K562 (cell line): ENCODE measurements around the gene MYH6. TPM values are rescaled to one million over a fixed set of nuclear protein-coding genes. Genes with fewer than 3 reads are reported as not detected.

Experiments
- ATAC-seq: fragments of 200-7000 bp; cut with Tn5 transposase; 3 replicates; pipeline ENCODE4 v1.9.1; 2020; ENCODE audit warnings: moderate library complexity
- BruUV-seq: library from RNA; stranded (reverse); fragments of 400-500 nt; replicated peaks from 2 replicates; lab custom pipeline; 2021; lab: Mats Ljungman, UMichigan
- CTCF ChIA-PET: fragments of 300-600 bp; formaldehyde crosslinking; extraction: SDS; loops from one replicate; lab custom pipeline; 2021; ENCODE audit warnings: low intra/inter-chr PET ratio; lab: Yijun Ruan, JAX
- POLR2A ChIA-PET: fragments of 300-600, 350-650 bp; sonication (Branson Sonifier 250); formaldehyde crosslinking; extraction: SDS; loops from one replicate; lab custom pipeline; 2021; ENCODE audit warnings: antibody characterized with exemption, inconsistent platforms; lab: Yijun Ruan, JAX
- DNase-seq, 4 experiments: peaks; one replicate each; pipeline versions ENCODE4 v3.0.0 to v3.0.0-alpha.2; 2011 to 2018; ENCODE audit warnings: low spot score in 3 of 4, mixed read lengths in 3 of 4; ENCODE audit errors: extremely low read depth in 1 of 4
- FAIRE-seq: peaks from 2 replicates; lab custom pipeline; 2011; peaks lifted over from hg19 to GRCh38; lab: Jason Lieb, UNC
- H2AFZ ChIP-seq: 2 replicates; pipeline ENCODE4 v1.6.0; 2011; ENCODE audit warnings: low read depth, low read length, control low read depth, inconsistent platforms
- H3K27ac ChIP-seq: fragments of 200-600 bp; 3 replicates; pipeline ENCODE4 v1.8.0; 2011; ENCODE audit warnings: low read depth, mild to moderate bottlenecking, control low read depth, inconsistent platforms, low read length, moderate library complexity, mixed read lengths; ENCODE audit errors: extremely low read depth
- H3K27me3 ChIP-seq, 2 experiments: fragments of 300-600 bp in 1 of 2; 2 replicates in 1 of 2; 3 replicates in 1 of 2; pipeline versions ENCODE4 v1.6.0 to v1.8.0; 2011; ENCODE audit warnings: inconsistent platforms in 2 of 2, low read length in 2 of 2, mild to moderate bottlenecking in 1 of 2, mixed read lengths in 1 of 2, moderate library complexity in 1 of 2; ENCODE audit not compliant: control insufficient read depth in 2 of 2, insufficient read depth in 2 of 2
- H3K36me3 ChIP-seq: fragments of 300-600 bp; 3 replicates; pipeline ENCODE4 v1.8.0; 2011; ENCODE audit warnings: mild to moderate bottlenecking, low read length, inconsistent platforms; ENCODE audit not compliant: control insufficient read depth, insufficient read depth
- H3K4me1 ChIP-seq, 2 experiments: fragments of 200-600 bp in 1 of 2; replicated peaks in 1 of 2; 2 replicates in 1 of 2; 3 replicates in 1 of 2; pipeline versions ENCODE4 v1.5.1 to v1.8.0; 2011; ENCODE audit warnings: inconsistent platforms in 2 of 2, low read length in 2 of 2, mild to moderate bottlenecking in 1 of 2, mixed read lengths in 1 of 2, moderate library complexity in 1 of 2; ENCODE audit not compliant: control insufficient read depth in 2 of 2, insufficient read depth in 2 of 2
- H3K4me2 ChIP-seq: 2 replicates; pipeline ENCODE4 v1.6.1; 2011; ENCODE audit warnings: low read length, control low read depth, inconsistent platforms, mixed read lengths; ENCODE audit not compliant: insufficient read depth
- H3K4me3 ChIP-seq: fragments of 200-600 bp; sonication (generic), shearing (Covaris generic); 2 replicates; pipeline ENCODE4 v1.5.1; 2016; ENCODE audit warnings: control low read depth, inconsistent platforms
- H3K79me2 ChIP-seq: fragments of 200-600 bp; 3 replicates; pipeline ENCODE4 v1.8.0; 2011; ENCODE audit warnings: low read length, inconsistent platforms; ENCODE audit not compliant: control insufficient read depth, insufficient read depth
- H3K9ac ChIP-seq, 2 experiments: 2 replicates each; pipeline versions ENCODE4 v1.6.0 to v1.6.1; 2011; ENCODE audit warnings: low read depth in 2 of 2, low read length in 2 of 2, control low read depth in 1 of 2, inconsistent platforms in 1 of 2, mild to moderate bottlenecking in 1 of 2, mixed read lengths in 1 of 2; ENCODE audit not compliant: insufficient read depth in 1 of 2
- H3K9me1 ChIP-seq: one replicate; pipeline ENCODE4 v1.6.0; 2011; ENCODE audit warnings: inconsistent platforms, mild to moderate bottlenecking, low read length, moderate library complexity; ENCODE audit not compliant: control insufficient read depth, insufficient read depth
- H3K9me3 ChIP-seq: replicated peaks from 2 replicates; pipeline ENCODE4 v1.5.1; 2011; ENCODE audit warnings: low read depth, low read length, inconsistent platforms; ENCODE audit not compliant: control insufficient read depth, insufficient read depth
- H4K20me1 ChIP-seq: replicated peaks from 2 replicates; pipeline ENCODE4 v1.6.1; 2011; ENCODE audit warnings: low read length, inconsistent platforms, mixed read lengths; ENCODE audit not compliant: control insufficient read depth, insufficient read depth
- EGR1 ChIP-seq: fragments of 450-650 bp; conservative IDR thresholded peaks from 2 replicates; pipeline ENCODE4 v1.6.1; 2017; ENCODE audit warnings: mild to moderate bottlenecking
- EZH2 ChIP-seq: IDR thresholded peaks from 2 replicates; pipeline ENCODE4 v1.6.1; 2012; ENCODE audit warnings: low read depth, mild to moderate bottlenecking, inconsistent platforms, low read length, borderline replicate concordance
- HDAC8 ChIP-seq: fragments of 450-650 bp; IDR thresholded peaks from 2 replicates; pipeline ENCODE4 v1.6.1; 2016; ENCODE audit warnings: mild to moderate bottlenecking, missing genetic modification characterization, moderate library complexity, missing compliant biosample characterization
- HNRNPUL1 ChIP-seq: fragments of 200-400 bp; formaldehyde crosslinking; IDR thresholded peaks from 2 replicates; pipeline ENCODE4 v1.6.1; 2017; ENCODE audit warnings: low read length
- NRF1 ChIP-seq, 2 experiments: fragments of 450-650 bp; IDR thresholded peaks in 1 of 2; conservative IDR thresholded peaks in 1 of 2; 2 replicates each; pipeline ENCODE4 v1.6.1; 2014; ENCODE audit warnings: mild to moderate bottlenecking in 2 of 2
- ZNF24 ChIP-seq: fragments of 450-650 bp; IDR thresholded peaks from 2 replicates; pipeline ENCODE4 v1.6.1; 2016
- ZNF436 ChIP-seq: fragments of 250-450, 450-650 bp; sonication (Bioruptor Pico); formaldehyde crosslinking; IDR thresholded peaks from 2 replicates; pipeline ENCODE4 v1.7.0; 2020; ENCODE audit warnings: mild to moderate bottlenecking
- WGBS: fragments of 100-300 bp; shearing (Covaris generic); methylation state at CpG from one replicate; pipeline ENCODE4 v1.1.6; 2016; ENCODE audit warnings: low coverage, mixed read lengths; ENCODE audit not compliant: insufficient coverage; ENCODE audit errors: missing lambda C conversion rate; 5-methylcytosine and 5-hydroxymethylcytosine counted together
- in situ Hi-C: fragments of 300-500 bp; cut with MboI; formaldehyde crosslinking; loops from 4 replicates; pipeline ENCODE4 v1.15.0; 2018; ENCODE audit warnings: inconsistent platforms, mixed read lengths
- intact Hi-C: fragments of 100-400 bp; cut with micrococcal nuclease; formaldehyde crosslinking; loops from 2 replicates; pipeline ENCODE4 v1.14.2; 2022
- polyA plus RNA-seq, 8 experiments: library from polyadenylated mRNA; depleted of rRNA in 4 of 8; stranded (reverse) in 5 of 8; unstranded in 3 of 8; fragments of >200 nt; fragmentation: Nextera tagmentation in 2 of 8; fragmentation: Illumina TruSeq in 1 of 8; extraction: Ambion mirVana in 2 of 8; extraction: Trizol in 1 of 8; gene quantifications; 2 replicates each; pipeline versions ENCODE4 v1.2.1 to v1.2.3, GENCODE V29; 2011 to 2014; ENCODE audit warnings: inconsistent platforms in 1 of 8, missing spikeins in 1 of 8
- total RNA-seq, 7 experiments: library from RNA; depleted of rRNA in 6 of 7; stranded (reverse); fragments of >200 nt in 6 of 7; fragmentation: Illumina TruSeq in 2 of 7; extraction: Trizol in 2 of 7; gene quantifications; 2 replicates each; pipeline versions ENCODE4 v1.2.1 to v1.2.3, GENCODE V29; 2011 to 2021; ENCODE audit warnings: low replicate concordance in 1 of 7
- TF ChIP-seq, protein P1 (sequence below): fragments of 200-800 bp; sonication (Bioruptor generic); IDR thresholded peaks from 2 replicates; pipeline ENCODE4 v1.6.1; 2017; ENCODE audit warnings: missing genetic modification characterization, missing compliant biosample characterization

The MYH6 gene
- total and polyA plus RNA-seq, 9 of the 15 experiments (the other 6 are each of a cell fraction or from before 2014, with no cell fraction given), result not detected

- DNase-seq (peak in 2 of 4 experiments; percentile 26 to 32), ATAC-seq (peak; percentile 83), FAIRE-seq (no peak)
- peaks cover 0 to 13% of the 10 kb centered on the region in 2 experiments; a peak in 2 of 5 replicates for H3K4me1 ChIP-seq
- TF ChIP-seq ZNF436 (no peak), EGR1 (peak; percentile 27; the same call in 1 of the 2 replicates), NRF1 (conservative IDR thresholded peaks at IDR 0.05 in 1 of 2, IDR thresholded peaks at IDR 0.05 in 1 of 2) (peak in 1 of 2 experiments; percentile 29; a peak in 1 of 4 replicates), HNRNPUL1 (no peak), ZNF24 (peak; percentile 91), EZH2 (no peak), HDAC8 (tag) (no peak)
- TF ChIP-seq, protein P1, sequence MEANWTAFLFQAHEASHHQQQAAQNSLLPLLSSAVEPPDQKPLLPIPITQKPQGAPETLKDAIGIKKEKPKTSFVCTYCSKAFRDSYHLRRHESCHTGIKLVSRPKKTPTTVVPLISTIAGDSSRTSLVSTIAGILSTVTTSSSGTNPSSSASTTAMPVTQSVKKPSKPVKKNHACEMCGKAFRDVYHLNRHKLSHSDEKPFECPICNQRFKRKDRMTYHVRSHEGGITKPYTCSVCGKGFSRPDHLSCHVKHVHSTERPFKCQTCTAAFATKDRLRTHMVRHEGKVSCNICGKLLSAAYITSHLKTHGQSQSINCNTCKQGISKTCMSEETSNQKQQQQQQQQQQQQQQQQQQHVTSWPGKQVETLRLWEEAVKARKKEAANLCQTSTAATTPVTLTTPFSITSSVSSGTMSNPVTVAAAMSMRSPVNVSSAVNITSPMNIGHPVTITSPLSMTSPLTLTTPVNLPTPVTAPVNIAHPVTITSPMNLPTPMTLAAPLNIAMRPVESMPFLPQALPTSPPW (CRISPR knock-in tag), result peak; percentile 66
- peak within 1 kb of the TSS in 1 of 2 experiments; percentile 45; a peak in 1 of 4 replicates for H3K9ac ChIP-seq
- H2AFZ ChIP-seq, result no peak within 1 kb of the TSS
- no peaks in the 10 kb centered on the region for H3K79me2 ChIP-seq
- no peak within 1 kb of the TSS for H3K4me3 ChIP-seq
- intact Hi-C loops (no loop called here), in situ Hi-C loops (no loop called here)
- 3% methylated on average over 7 of the region's 42 CpGs for whole genome bisulfite sequencing
- no peaks in the 10 kb centered on the region for H3K9me1 ChIP-seq
- H3K27ac ChIP-seq, result no peak within 1 kb of the TSS
- BruUV-seq, result no TSS peak
- CTCF ChIA-PET, result interaction anchor here (0.7 kb wide), 1 partner anchor 99 kb away, joined by 4 read pairs; no protein-coding TSS in a partner anchor
- POLR2A ChIA-PET, result interaction anchor here (0.6 kb wide), 1 partner anchor 209 kb away, joined by 3 read pairs; no protein-coding TSS in a partner anchor
- H3K36me3 ChIP-seq, result no peaks in the 10 kb centered on the region
- no peaks in the 10 kb centered on the region; the same call in 1 of the 2 replicates for H4K20me1 ChIP-seq
- no peaks in the 10 kb centered on the region for H3K9me3 ChIP-seq
- peaks cover 17 to 46% of the 10 kb centered on the region in 2 experiments for H3K27me3 ChIP-seq
- no peak within 1 kb of the TSS for H3K4me2 ChIP-seq
Observed at GRCh38 chr14:23352506-23353432, 55.3 kb downstream of the MYH6 start, which contains the start of gene SLC22A17. Gene SLC22A17, minus strand, starts transcription at chr14:23352887.
